HG02610 (cell line): ENCODE data around the gene HBP1.
"Not testable (repeated sequence)": the region's sequence is repeated elsewhere in the genome, so short reads cannot be mapped to it uniquely, and the experiment has no call there.

Source experiments
- ATAC-seq: cut with Tn5 transposase; IDR thresholded peaks from one replicate; pipeline ENCODE4 v1.9.1; 2021; ENCODE audit warnings: mild to moderate bottlenecking, moderate library complexity; ENCODE audit not compliant: unreplicated experiment

The HBP1 gene

GRCh38 chr7:107219563-107220244, 50.9 kb downstream of the HBP1 start:
- no peak for ATAC-seq

- no peak for ATAC-seq
Observed at GRCh38 chr7:107220356-107220755, 51.6 kb downstream of the HBP1 start.

GRCh38 chr7:107220806-107221205, 52.0 kb downstream of the HBP1 start:
- ATAC-seq, result not testable (repeated sequence)

GRCh38 chr7:107224374-107225223, 55.8 kb downstream of the HBP1 start:
- ATAC-seq, result no peak

- ATAC-seq, result no peak
Observed at GRCh38 chr7:107228291-107228690, 59.5 kb downstream of the HBP1 start.

- ATAC-seq, result no peak
Observed at GRCh38 chr7:107230334-107230733, 61.5 kb downstream of the HBP1 start.

- ATAC-seq, result no peak
Observed at GRCh38 chr7:107232568-107233090, 63.8 kb downstream of the HBP1 start.

- peak; percentile 87 for ATAC-seq
Observed at GRCh38 chr7:107233174-107233573, 64.4 kb downstream of the HBP1 start.

GRCh38 chr7:107233981-107234380, 65.2 kb downstream of the HBP1 start:
- ATAC-seq, result no peak

- ATAC-seq, result no peak
Observed at GRCh38 chr7:107234436-107234835, 65.6 kb downstream of the HBP1 start.

- ATAC-seq, result no peak
Observed at GRCh38 chr7:107236862-107237261, 68.1 kb downstream of the HBP1 start.

- ATAC-seq, result no peak
Observed at GRCh38 chr7:107237451-107237850, 68.6 kb downstream of the HBP1 start.

GRCh38 chr7:107242267-107242666, 73.5 kb downstream of the HBP1 start:
- no peak for ATAC-seq

GRCh38 chr7:107244613-107245012, 75.8 kb downstream of the HBP1 start:
- ATAC-seq, result no peak

GRCh38 chr7:107246836-107247235, 78.0 kb downstream of the HBP1 start:
- not testable (repeated sequence) for ATAC-seq

- ATAC-seq, result no peak
Observed at GRCh38 chr7:107248551-107249316, 79.9 kb downstream of the HBP1 start.

- ATAC-seq, result no peak
Observed at GRCh38 chr7:107251963-107252362, 83.2 kb downstream of the HBP1 start.
